ENCODE measurements around the gene CDKN1B. TPM values are rescaled to one million over a fixed set of nuclear protein-coding genes. Genes with fewer than 3 reads are reported as not detected.

CDKN1B gene
- total and polyA plus RNA-seq, 3 donors from 2014 or later: 59.2 to 98.9 (median 76.1) TPM

DNA sequence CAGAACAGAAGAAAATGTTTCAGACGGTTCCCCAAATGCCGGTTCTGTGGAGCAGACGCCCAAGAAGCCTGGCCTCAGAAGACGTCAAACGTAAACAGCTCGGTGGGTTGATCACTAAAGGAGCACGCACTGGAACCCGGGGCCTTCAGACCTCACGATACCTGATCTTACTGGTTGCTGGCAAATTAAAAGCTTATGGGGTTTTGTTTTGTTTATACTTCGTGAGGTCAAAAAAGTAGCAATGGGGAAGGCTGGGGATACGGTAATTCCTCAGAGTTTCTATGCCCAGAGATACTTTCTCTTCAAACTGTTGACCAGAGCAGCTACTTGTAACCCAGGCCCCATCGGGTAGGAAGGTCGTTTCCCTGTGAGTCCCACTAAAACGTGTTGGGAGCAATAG is 1.7 kb downstream of the CDKN1B start:
- intact Hi-C loops (cut with DNase I; ENCODE audit: low total_unique reads): no loop called here
- Histone ChIP-seq H3K36me3 (ENCODE audit: low read depth, missing control alignments) (no peaks in the 10 kb centered on the region), H3K9me3 (no peaks in the 10 kb centered on the region), H3K27ac (peak overlapping the region; percentile 95 to 100), H3K27me3 (no peaks in the 10 kb centered on the region), H3K4me3 (peak overlapping the region; percentile 86 to 98), H3K4me1 (peaks cover 28% of the 10 kb centered on the region)
- DNase-seq: no peak
- WGBS, 2 donors: 7 to 12% methylated on average over 14 of the region's 14 CpGs
- no peak for TF ChIP-seq POLR2A (IDR thresholded peaks at IDR 0.05)
- TF ChIP-seq, protein P1, sequence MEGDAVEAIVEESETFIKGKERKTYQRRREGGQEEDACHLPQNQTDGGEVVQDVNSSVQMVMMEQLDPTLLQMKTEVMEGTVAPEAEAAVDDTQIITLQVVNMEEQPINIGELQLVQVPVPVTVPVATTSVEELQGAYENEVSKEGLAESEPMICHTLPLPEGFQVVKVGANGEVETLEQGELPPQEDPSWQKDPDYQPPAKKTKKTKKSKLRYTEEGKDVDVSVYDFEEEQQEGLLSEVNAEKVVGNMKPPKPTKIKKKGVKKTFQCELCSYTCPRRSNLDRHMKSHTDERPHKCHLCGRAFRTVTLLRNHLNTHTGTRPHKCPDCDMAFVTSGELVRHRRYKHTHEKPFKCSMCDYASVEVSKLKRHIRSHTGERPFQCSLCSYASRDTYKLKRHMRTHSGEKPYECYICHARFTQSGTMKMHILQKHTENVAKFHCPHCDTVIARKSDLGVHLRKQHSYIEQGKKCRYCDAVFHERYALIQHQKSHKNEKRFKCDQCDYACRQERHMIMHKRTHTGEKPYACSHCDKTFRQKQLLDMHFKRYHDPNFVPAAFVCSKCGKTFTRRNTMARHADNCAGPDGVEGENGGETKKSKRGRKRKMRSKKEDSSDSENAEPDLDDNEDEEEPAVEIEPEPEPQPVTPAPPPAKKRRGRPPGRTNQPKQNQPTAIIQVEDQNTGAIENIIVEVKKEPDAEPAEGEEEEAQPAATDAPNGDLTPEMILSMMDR (IDR thresholded peaks at IDR 0.05): no peak

DNA sequence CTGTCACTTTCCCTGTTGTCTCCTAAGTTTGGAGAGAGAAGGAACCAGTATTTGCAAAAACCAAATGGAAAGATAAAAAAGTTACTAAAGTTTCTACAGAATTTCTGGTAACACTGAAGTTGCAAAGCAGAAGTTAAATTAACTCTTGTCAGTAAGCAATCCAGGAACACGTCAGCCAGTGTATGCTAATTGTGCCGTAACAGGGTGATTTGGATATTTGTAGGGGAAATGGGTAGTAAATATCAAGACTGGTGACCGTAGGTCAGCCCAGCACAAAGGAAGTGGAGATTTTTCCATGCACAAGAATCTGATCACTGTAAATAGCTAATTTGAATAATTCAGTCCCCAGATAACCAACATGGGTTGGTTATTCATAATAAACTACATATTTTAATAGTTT is 2.3 kb downstream of the CDKN1B start:
- Histone ChIP-seq H3K27ac (peak overlapping the region; percentile 95 to 100), H3K4me3 (peak overlapping the region; percentile 86 to 98), H3K36me3 (ENCODE audit: low read depth, missing control alignments) (no peaks in the 10 kb centered on the region), H3K4me1 (peaks cover 24% of the 10 kb centered on the region), H3K27me3 (no peaks in the 10 kb centered on the region), H3K9me3 (no peaks in the 10 kb centered on the region)
- intact Hi-C loops (cut with DNase I; ENCODE audit: low total_unique reads): no loop called here
- TF ChIP-seq, protein P1 (IDR thresholded peaks at IDR 0.05): no peak
- TF ChIP-seq POLR2A (IDR thresholded peaks at IDR 0.05): no peak
- WGBS, 2 donors: 43 to 52% methylated on average over 3 of the region's 3 CpGs
- DNase-seq: no peak

DNA sequence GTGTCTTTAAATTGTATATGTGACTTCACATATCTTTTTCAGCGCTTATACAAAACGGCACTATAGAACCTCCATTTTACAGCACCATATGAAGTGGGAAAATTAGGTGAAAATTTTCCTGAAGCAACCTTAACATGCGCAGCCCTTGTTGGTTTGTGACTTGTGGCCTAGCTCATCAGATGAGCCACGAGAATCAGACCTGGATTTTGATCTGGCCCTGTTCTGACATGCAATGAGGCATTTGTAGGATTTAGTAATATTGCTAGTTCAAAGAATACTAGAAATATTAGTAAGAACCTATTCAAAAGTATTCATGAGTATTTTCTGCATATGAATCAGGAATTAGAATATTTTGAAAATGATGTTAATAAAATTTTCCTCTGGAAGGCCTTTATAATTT is 2.9 kb downstream of the CDKN1B start:
- H3K4me1 ChIP-seq: peaks cover 19% of the 10 kb centered on the region
- H3K27me3 ChIP-seq: no peaks in the 10 kb centered on the region
- no peaks in the 10 kb centered on the region for H3K36me3 ChIP-seq (ENCODE audit: low read depth, missing control alignments)
- DNase-seq: no peak
- H3K4me3 ChIP-seq: no peak overlapping the region
- TF ChIP-seq, protein P1 (IDR thresholded peaks at IDR 0.05): no peak
- no peak for TF ChIP-seq POLR2A (IDR thresholded peaks at IDR 0.05)
- H3K9me3 ChIP-seq: no peaks in the 10 kb centered on the region
- intact Hi-C loops (cut with DNase I; ENCODE audit: low total_unique reads): no loop called here
- 61 to 66% methylated on average over 4 of the region's 4 CpGs for WGBS, 2 donors
- peak overlapping the region; percentile 95 to 100 for H3K27ac ChIP-seq

DNA sequence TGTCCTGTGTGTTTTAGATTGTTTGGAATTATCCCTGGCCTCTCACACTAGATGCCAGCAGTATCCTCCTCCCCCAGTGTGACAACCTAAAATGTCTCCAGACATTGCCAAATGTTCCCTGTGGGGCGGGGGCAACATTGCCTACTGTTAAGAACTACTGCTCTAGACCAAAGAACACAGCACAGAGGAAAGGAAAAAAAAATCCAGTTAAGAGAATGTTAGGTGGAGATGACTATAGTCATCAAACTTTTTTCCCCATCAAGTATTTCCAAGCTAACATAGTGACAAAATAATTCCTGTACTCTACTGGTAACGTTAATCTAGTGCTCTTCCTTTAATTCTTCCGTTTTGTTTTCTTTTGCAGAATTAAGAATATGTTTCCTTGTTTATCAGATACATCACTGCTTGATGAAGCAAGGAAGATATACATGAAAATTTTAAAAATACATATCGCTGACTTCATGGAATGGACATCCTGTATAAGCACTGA is 3.5 kb downstream of the CDKN1B start:
- intact Hi-C loops (cut with DNase I; ENCODE audit: low total_unique reads): no loop called here
- 52 to 55% methylated on average over 4 of the region's 4 CpGs for WGBS, 2 donors

More for the DNA sequence above, 3.5 kb downstream of the CDKN1B start:
- TF ChIP-seq, protein P1 (IDR thresholded peaks at IDR 0.05): no peak
- no peak for TF ChIP-seq POLR2A (IDR thresholded peaks at IDR 0.05)
- no peaks in the 10 kb centered on the region for H3K27me3 ChIP-seq
- no peak overlapping the region for H3K4me3 ChIP-seq
- H3K4me1 ChIP-seq: peaks cover 14% of the 10 kb centered on the region
- no peaks in the 10 kb centered on the region for H3K9me3 ChIP-seq
- peak overlapping the region; percentile 95 to 100 for H3K27ac ChIP-seq
- no peak for DNase-seq
- H3K36me3 ChIP-seq (ENCODE audit: low read depth, missing control alignments): no peaks in the 10 kb centered on the region
